H4 (cell line): Measurements from ENCODE around the gene PRMT7. TPM values are rescaled to one million over a fixed set of nuclear protein-coding genes. Genes with fewer than 3 reads are reported as not detected.

Source experiments
- DNase-seq: peaks from one replicate; pipeline ENCODE4 v3.0.0-alpha.2; 2015; ENCODE audit warnings: low spot score
- total RNA-seq: library from RNA; depleted of rRNA; stranded (reverse); fragments of >200 nt; shearing (Covaris generic); gene quantifications from 2 replicates; pipeline ENCODE4 v1.2.3, GENCODE V29; 2014

PRMT7 gene
- total RNA-seq, 1 experiment from 2014 or later, result 37.5 TPM

DNA sequence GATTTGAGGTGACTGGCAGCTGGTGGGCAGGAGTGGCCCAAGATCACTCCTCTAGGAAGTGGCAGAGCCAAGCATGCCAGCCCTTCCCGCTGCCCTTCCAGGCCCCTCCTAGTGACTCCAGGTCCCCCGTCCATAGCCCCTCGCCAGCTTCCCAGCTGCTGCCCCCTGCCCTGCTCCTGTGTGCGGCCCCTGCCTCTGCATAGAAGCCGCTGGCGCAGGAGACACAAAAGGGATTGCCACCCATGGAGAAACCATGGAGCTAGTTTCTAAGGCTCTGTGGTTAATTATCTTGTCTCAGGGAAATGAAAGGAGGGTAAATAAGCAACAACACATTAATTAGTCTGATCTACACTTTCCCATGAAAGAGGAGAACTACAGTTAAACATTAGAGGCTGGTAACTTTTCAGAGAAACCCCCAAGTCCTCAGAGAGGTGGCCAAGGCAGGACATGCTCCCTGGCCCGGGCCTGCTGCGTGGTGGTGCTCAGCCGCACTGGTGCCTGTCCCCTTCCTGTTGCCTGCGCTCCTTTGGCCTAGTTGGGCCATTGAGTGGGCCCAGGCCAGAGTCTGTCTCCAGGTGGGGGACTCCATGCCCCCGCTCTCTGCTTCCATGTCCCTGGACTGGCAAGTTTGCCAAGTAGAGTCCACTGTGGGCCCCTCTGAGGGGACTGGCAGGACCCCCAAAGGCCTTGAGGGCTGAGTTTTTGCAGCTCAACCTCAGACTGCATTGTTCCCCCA lies 65.2 kb downstream of the PRMT7 start:
- no peak for DNase-seq

DNA sequence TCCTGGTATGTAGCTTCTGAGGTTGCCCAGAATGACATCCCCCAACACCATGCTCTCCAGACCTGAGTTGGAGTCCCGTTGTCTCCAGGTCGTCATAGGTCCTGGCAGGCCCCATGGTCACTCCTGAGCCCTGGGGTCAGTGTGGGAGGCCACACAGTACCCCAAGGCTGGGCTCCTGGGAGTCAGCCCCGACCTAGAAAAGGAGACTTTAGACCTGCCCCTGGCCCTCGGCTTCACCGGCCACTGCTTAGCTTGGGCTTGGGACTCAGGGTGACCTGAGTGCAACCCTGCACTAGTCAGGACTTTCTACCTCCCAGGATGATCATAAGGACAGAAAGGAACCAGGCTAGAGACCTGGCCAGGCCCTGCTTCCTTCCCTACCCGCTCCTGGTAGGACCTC lies 65.8 kb downstream of the PRMT7 start:
- no peak for DNase-seq

DNA sequence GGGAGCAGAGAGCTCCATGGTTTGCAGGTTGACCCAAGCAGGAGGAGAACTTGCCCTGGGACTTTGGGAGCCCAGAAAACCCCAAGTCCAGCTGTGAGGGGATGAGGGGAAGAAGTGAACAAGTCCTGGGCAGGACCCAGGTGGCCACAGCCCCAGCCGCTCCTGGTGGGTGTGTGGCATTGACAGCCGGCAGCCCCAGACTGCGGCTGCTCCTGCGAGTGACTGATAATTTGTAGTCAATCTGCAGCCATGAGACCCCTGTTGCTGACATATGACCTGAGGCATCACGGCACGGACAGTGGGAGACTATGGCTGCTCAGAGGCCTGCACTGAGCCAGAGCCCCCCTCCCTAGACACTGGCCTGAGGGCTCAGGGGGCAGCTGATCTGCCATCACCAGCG lies 66.4 kb downstream of the PRMT7 start:
- DNase-seq, result no peak

DNA sequence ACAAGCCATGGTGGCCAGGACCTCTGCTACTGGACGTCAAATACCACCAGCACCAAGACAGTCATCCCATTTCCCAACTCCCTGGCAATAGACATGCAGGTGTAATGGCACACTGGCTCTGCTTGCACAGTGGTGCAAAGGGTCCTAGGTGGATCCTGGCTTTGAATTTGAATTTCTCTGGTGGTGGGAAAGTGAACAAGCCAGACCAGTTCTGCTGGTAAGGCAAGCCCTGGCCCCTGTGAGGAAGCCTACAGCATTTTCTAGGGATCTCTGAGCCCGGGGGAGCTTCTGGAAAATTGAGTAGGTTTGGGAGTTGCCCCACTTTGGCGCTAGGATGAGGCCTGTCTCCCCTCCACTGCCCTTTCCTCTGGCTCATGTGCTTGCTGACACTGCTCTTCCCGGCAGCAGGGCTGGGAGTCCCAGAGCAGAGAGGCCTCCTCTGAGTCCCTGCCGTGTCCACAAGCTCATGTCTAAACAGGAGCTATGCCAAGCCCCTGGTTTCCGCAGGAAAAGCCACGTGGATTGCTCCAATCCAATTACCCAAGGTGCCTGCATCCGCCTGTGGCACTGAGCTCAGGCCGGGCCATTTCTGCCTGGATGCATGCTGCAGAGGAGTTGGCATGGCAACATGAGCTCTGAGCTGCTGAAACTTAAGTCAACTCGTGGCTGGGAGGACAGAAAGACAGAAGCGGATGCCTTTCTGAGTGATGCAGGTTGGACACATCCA lies 67.0 kb downstream of the PRMT7 start:
- DNase-seq, result no peak

DNA sequence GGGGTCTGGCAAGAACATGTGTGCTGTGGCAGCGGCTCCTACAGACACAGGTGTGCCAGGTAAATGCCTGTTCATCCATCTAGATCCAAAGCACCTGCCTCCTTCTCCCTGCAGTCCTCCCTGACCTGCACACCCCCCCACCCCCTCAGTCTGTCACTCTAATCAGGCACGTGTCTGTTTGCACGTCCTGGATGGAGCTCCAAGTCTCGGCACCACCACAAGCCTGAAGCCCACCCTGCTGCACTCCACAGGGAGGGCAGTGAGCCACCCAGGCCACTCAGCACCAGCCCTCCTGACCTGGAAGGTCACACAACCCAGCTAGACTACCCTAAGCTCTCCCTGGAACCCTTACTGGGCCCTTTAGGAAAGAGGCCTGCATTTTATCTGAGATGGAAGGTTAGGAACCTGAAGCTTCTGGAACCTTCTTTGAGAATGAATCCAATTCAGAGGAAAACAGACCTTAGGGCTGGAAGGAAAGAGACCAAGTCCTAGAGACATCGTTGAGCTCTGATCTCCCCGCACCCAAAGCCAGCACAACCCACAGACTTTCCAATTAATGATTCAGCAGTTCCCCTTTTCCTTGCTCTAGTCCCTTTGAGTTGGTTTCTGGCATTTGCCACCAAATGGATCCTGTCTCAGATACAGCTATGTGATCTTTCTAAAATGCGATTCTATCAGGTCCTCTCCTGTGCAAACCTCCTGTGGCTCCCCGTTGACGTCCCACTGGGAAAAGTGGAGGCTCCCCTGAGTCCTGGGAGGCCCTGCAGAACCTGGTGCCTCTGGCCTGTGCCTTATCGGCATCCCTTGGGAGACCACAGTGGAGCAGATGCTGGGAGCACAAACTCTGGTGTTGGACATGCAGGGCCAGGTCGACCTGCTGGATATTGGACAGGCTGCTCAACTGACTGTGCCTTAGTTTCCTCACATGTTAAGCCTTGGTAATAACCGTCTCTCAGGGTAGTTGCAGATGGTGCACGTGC lies 67.9 kb downstream of the PRMT7 start:
- no peak for DNase-seq

DNA sequence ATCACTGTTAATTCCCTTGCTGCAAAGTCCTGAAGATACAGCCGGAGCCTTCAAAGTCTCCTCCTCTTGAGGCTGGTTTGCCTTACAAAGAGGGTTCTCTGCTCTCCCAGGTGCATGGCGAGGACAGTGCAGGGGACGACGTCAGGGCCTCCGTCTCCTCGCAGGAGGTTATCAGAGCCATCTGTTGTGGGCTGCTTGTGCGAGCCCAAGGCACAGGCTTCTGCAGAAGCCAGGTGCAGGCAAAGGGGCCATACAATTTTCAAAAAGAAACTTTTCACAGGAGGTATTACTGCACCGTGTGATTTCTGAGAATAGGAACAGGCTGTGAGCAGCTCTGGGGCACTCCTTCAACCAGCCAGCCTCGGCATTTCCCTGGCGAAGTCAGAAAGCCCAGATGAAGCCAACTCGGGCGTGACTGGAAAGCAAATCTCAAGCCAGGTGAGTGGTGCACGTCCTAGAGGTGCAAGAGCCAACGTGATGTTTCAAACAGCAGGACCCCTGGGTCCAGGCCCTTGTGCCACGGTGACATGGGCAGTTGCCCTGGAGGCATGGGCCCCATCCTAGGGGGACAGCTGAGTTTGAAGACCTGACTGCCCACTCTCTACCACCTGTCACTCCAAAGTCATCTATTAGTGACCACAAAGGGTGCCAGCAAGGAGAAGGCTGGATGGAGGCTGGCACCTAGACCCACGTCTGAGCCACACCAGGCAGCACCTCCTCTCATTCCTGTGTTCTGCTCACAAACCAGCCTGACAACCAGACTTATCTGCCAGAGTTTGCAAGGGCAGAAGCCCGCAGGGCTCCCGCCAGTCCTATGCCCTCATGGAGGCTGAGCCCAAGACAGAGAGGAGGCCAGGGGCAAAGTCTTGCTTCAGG lies 68.9 kb downstream of the PRMT7 start:
- DNase-seq, result no peak

DNA sequence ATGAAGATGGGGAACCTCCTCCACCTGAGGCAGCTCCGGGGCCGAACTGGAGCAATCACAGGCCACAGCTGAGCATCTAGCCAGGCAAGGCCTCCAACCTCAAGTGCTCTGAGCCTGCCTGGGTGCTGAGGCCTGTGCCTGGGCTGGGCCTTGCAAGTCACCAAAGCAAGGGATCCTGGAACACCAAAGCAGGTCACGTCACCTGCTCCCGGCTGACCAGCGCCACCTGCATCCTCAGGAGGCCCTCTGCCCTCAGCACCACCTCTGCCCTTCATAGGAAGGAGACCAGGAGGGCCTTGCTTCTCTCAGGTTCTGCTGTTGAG lies 69.5 kb downstream of the PRMT7 start:
- no peak for DNase-seq

DNA sequence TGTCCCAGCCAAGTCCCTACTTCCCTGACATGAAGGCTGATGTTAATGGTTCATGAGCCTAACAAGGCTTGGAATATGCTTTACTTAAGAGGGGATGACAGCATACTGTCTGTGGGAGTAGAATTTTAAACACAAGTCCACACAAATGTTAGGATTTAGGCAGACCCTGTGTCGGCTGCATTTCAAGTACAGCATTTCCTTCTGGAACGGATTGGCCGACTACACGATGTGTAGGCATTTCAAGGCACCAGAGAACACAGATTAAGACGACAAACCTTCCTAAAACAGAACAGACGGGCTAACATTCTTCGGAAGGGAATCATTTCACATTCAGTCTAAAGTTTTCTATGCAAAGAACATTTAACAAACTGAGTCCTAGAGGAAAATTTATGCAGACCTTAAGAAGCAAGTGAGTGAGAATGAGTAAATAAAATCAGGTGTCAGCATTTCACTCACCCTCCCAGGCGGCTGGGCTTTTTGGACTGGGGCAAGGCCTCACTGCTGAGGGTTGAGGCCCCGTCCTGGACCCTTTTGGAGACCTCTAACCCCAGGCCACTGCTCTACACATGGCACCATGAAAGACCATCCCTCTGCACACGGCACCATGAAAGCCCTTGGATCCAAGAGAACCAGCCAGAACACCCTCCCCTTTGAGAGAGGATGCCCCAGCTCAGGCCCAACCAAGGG lies 70.0 kb downstream of the PRMT7 start:
- no peak for DNase-seq

DNA sequence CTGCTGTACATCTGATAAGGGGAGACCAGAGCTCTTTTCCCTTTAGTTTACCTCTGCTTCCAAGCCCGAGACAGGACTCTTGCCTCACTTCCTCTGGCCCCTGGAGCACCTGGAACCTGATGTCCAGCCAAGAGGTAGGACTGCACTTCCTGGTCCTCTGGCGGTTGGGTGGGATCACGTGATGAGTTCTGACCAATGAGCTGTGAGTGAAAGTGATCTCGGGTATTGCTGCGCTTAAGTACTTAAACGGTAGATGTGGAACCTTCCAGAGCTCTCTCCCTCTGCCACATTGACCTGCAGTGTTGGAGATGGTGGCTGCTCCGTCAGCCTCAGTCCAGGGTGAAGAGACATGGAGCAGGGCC lies 70.5 kb downstream of the PRMT7 start:
- no peak for DNase-seq

DNA sequence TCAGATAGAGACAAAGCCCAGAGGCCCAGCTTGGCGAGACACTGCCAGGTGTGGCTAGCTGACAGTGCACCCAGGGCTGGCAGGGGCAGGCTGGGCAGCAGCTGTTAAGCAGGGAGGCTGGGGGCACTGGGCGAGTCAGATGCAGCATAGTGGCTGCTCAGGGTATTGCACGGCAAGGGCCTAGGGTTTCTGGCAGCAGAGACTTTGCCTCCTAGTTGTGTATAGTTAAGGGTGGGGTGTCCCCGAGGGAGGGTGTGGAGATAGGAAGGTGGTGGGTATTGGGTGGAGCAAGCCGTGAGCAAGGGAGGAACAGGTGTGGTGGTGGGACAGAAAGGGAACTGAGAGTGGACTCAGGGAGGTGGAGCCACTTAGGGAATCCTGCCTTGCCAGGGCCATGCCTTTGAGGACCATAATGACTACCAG lies 71.5 kb downstream of the PRMT7 start:
- no peak for DNase-seq

DNA sequence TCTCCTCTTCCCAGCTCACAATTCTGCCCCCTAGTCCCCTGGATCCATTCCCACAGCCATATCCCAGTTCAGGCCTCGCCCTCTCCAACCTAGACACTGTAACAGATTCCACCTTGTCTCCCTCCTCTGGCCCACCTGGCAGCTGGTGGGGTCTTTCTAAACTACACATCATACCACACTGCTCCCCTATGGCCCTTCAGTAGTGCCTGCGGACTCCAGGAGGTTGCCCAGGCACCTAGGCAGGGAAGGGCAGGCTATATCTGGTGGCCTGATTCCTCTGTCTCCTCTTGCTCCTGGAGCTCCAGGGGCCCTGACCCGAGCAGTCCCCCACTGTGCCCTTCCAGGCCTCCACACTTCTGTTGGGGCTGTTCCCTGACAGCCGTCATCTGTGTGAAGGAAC lies 73.0 kb downstream of the PRMT7 start:
- DNase-seq, result no peak

DNA sequence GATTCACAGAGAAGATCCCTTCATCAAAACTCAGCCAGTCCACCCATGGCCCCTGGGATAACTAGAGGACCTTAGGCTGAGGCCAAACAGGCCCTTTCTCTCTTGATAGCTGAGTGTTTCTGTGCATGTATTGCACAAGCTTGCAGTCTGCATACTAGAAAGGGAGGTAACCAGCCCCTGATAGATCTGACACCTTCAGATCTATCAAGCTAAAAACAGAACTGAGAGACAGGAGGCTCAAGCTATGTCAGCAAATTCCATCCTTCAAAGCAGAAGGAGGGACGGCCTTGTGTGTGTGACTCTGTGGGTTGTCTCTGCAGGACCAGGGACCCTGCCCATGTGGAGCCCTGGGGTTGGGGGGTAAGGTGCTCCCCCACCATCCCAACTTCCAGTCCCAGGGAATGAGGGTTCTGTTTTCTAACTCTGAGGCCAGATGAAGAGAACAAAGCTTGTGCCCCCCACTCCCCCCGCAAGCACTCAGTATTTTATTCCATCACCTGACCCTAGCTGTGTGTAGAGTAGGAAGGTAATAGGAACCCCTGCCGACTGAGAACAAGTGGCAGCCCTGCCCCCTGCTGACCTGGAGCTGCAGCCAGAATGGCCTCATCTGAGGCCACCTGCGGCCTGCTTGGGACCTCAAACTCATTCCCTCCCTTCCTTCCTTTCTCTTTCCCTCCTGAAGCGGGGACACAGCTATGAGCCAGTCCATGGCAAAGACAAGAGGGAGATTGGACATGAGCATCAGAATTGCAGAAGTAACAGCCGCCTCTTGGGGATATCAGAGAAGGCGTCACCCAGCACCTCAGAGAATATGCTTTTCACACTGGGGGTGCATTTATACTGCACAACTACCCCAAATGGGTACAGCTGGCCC lies 73.7 kb downstream of the PRMT7 start:
- DNase-seq, result no peak

DNA sequence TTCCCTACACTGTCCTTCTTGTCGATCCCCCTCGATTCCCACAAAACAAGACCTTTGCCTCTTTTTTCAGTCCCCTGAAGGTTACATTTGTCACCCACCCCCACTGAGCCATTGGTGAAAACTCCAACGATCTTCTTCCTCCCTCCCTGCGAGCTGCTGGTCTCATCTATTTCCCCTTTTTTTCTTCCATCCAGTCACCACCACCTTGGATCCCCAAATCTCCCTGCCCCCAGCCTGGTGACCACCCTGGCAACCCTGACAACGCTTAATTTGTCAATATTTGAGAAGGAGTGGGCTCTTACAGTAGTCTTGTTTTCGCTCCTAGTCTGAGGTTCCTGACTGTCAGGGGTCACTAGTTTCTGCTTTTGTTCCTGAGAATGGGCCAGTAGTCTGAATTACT lies 74.6 kb downstream of the PRMT7 start:
- no peak for DNase-seq

DNA sequence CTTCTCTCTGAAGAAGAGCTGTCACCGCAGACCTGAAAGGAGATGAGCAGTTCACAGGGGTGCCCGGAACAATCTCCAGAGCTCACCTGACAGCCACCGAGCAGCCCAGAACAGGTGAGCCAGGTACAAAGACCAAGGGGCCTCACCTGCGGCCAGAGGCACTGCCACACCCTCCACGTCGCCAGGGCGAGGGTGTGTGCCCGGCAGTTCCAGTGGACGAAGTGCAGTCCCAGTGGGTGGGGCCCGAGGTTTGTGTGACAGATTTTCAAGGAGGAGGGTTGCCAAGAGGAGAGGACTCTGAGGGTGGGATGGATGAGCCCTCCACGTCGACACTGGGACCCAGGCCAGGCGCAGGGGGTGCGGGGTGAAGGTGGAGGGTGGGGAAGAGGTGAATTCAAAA lies 75.8 kb downstream of the PRMT7 start:
- DNase-seq, result no peak

DNA sequence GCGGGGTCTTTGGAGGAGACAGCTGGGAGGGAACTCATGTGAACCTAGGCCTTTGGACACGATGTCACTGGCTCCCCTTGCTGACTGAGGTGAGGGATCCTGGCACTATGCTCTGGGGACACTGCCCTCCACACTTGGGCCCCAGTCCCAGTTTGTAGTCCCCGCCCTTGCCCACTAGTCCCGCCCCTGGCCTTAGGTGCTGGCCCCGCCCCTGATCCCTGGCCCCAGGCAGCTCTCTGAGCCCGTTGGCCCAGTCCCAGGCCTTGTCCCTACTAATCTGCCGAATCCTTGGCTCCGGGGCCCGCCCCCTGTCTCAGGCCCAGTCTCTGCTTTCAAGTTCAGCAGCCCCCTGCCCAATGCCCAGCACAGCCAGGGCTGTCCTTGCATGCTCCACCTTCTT lies 76.5 kb downstream of the PRMT7 start:
- DNase-seq, result no peak

DNA sequence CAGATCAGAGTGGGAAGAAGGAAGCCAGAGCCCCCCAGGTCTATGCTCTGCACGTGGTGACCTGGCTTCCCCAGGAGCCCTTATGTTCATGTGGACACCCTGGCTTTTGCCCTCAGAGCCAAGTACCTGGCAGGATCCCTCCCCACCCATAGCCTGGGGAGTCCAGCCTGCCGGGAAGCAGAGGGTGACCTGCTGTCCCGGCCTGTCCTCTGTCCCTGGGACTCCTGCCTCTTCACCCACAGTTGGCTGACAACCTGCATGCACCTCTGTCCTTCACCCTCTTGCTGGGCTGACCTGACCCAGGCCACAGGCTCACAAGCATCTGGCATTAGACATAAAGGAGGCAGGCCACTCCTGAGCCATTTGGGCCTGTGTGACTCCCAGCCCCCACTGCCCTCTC lies 77.3 kb downstream of the PRMT7 start:
- no peak for DNase-seq

DNA sequence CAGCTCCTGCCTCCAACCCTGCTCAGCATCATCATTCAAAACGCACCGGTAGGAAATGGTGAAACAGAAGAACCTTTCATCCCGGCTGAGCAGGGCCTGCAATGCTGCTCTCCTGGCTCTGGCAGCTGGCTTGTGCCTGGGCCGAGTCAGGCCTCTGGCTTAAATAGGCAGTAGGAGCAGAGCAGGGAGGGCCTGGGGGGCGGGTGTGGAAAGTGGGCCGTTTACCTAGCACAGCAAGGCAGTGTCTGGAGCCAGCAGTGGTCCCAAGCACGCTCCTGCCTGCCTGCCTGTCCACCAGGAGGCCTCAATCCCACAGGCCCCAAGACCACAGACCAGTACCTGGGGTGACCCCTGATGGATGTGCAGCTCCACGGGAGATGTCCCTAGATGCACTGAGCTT lies 78.2 kb downstream of the PRMT7 start:
- no peak for DNase-seq

DNA sequence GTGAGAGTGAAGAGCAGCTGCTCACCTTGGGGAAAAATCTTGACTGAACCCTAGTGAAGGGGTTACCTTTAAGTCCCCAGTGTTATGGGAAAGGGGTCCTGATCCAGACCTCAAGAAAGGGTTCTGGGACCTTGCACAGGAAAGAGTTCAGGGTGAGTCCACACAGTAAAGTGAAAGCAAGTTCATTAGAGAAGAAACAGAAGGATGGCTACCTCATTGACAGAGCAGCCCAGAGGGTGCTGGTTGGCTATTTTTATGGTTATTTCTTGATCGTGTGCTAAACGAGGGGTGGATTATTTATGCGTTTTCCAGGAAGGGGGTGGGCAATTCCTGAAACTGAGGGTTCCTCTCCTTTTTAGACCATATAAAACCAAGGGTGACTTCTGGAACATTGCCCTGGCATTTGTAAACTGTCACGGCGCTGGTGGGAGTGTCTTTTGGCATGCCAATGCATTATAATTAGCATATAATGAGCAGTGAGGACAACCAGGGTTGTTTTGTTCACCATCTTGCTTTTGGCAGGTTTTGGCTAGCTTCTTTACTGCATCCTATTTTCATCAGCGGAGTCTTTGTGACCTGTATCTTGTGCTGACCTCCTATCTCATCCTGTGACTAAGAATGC lies 79.0 kb downstream of the PRMT7 start:
- no peak for DNase-seq

DNA sequence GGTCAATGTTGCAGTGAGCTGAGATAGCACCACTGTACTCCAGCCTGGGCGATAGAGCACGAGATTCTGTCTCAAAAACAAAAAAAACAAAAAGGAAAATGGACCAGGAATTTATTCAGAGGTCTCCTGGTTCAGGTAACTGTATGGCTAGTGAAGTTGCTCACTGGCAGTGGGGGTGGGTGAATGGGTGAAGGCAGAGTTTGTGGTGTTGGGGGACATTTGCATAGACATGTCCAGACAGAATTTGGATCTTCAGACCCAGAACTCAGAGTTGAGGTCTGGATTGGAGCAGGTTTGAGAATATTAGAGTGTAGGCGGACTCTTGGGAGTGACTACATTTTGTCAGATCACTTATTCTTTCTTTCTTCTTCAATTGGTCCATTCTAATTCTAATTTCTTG lies 82.5 kb downstream of the PRMT7 start:
- no peak for DNase-seq
